ENCODE results near the gene TBC1D32. TPM values are rescaled to one million over a fixed set of nuclear protein-coding genes. Genes with fewer than 3 reads are reported as not detected.
"Not testable (repeated sequence)": the region's sequence is repeated elsewhere in the genome, so short reads cannot be mapped to it uniquely, and the experiment has no call there.

The TBC1D32 gene
- total RNA-seq, 5 donors from 2014 or later (not counting 1 experiment from before 2014, with no cell fraction given), result 8.2 to 20.2 (median 10.7) TPM

DNA sequence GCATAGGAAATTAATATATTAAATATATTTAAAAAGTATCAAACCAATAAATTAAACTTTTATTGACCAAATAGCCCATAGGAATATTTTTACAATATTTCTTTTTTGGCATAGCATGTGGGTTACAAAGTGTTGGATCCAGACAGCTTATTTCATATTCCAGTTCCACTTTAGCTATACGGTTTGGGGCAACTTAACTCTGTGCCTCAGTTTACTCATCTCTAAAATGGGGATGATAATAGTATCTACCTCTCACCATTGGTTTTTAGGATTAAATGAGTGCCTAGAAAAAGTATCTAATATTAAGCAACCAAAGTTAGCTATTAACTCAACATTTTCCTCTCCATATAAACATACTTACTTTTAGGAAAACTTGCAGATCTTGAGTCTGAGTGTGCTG lies 243.8 kb downstream of the TBC1D32 start:
- Histone ChIP-seq H3K27me3 (replicated peaks in 1 of 2; ENCODE audit: control insufficient read depth in 2 of 2, extremely low read depth in 1 of 2, insufficient read depth in 2 of 2, low read length in 1 of 2) (no peaks in the 10 kb centered on the region), H3K4me3 (ENCODE audit: control insufficient read depth in 1 of 2, extremely low read depth in 1 of 2, low read length in 1 of 2) (no peak overlapping the region), H3K4me1 (ENCODE audit: control insufficient read depth in 1 of 2, extremely low read depth in 1 of 2, insufficient read depth in 2 of 2, low read length in 2 of 2) (no peaks in the 10 kb centered on the region), H3K9me3 (no peaks in the 10 kb centered on the region), H3K27ac (ENCODE audit: low read length) (no peak overlapping the region), H3K36me3 (ENCODE audit: control insufficient read depth in 2 of 2, extremely low read depth in 1 of 2, insufficient read depth in 1 of 2, low read length in 1 of 2) (no peaks in the 10 kb centered on the region)
- Mint-ChIP-seq H3K4me3 (no peak overlapping the region), H3K36me3 (peaks cover 10% of the 10 kb centered on the region), H3K4me1 (no peaks in the 10 kb centered on the region), H3K27ac (no peak overlapping the region), H3K27me3 (no peaks in the 10 kb centered on the region), H3K9me3 (no peaks in the 10 kb centered on the region)
- ATAC-seq (replicated peaks in 1 of 4) (no peak), DNase-seq (no peak)
- no CpG with 5 or more reads among the region's 1 CpG for WGBS (ENCODE audit: insufficient coverage)
- ChIA-PET POLR2A (no interaction called here), CTCF (no interaction called here)

DNA sequence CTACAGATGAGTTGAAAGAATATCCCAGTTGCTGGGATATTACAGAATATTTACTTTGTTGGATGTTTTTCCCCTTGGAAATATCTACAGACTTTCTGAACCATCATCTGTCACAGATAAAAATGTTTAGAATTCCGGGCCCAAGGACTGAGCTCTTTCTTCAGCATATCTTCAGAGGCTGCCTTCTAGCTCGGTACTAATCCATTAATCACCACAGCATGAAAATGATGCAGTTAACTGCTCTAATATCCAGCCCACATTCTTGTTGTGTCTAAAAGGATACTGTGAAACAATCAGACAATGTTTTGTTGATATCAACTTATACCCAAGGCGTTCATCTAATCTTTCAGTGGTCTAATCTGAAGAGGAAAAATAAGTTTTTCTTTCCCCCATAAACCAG lies 247.4 kb downstream of the TBC1D32 start:
- Mint-ChIP-seq H3K27me3 (no peaks in the 10 kb centered on the region), H3K4me3 (no peak overlapping the region), H3K36me3 (peaks cover 3% of the 10 kb centered on the region), H3K9me3 (no peaks in the 10 kb centered on the region), H3K4me1 (no peaks in the 10 kb centered on the region), H3K27ac (no peak overlapping the region)
- Histone ChIP-seq H3K4me1 (ENCODE audit: control insufficient read depth in 1 of 2, extremely low read depth in 1 of 2, insufficient read depth in 2 of 2, low read length in 2 of 2) (no peaks in the 10 kb centered on the region), H3K4me3 (ENCODE audit: control insufficient read depth in 1 of 2, extremely low read depth in 1 of 2, low read length in 1 of 2) (no peak overlapping the region), H3K27ac (ENCODE audit: low read length) (no peak overlapping the region), H3K27me3 (replicated peaks in 1 of 2; ENCODE audit: control insufficient read depth in 2 of 2, extremely low read depth in 1 of 2, insufficient read depth in 2 of 2, low read length in 1 of 2) (no peaks in the 10 kb centered on the region), H3K36me3 (ENCODE audit: control insufficient read depth in 2 of 2, extremely low read depth in 1 of 2, insufficient read depth in 1 of 2, low read length in 1 of 2) (no peaks in the 10 kb centered on the region), H3K9me3 (no peaks in the 10 kb centered on the region)
- POLR2A ChIA-PET, result no interaction called here
- ATAC-seq (replicated peaks in 1 of 4) (no peak), DNase-seq (no peak)
- no CpG with 5 or more reads among the region's 3 CpGs for WGBS (ENCODE audit: insufficient coverage)
- CTCF ChIA-PET, result no interaction called here

DNA sequence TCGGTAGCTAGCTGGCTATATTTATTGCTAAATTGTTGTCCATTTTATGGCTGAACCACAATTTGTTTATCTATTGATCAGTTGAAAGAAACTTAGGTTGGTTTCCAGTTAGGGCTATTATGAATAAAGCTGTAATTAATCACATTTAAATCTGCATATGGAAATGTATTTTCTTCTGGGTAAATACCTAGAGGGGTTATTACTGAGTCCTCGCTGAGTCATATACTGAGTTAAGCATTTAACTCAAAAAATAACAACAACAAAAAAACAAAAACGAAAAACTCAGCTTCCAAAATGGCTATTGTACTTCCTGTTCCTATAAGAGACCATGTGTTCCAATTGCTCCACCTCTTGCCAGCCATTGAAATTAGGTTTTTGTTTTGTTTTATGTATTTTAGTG lies 258.2 kb downstream of the TBC1D32 start:
- Histone ChIP-seq H3K27me3 (replicated peaks in 1 of 2; ENCODE audit: control insufficient read depth in 2 of 2, extremely low read depth in 1 of 2, insufficient read depth in 2 of 2, low read length in 1 of 2) (no peaks in the 10 kb centered on the region), H3K36me3 (ENCODE audit: control insufficient read depth in 2 of 2, extremely low read depth in 1 of 2, insufficient read depth in 1 of 2, low read length in 1 of 2) (no peaks in the 10 kb centered on the region), H3K9me3 (no peaks in the 10 kb centered on the region), H3K4me1 (ENCODE audit: control insufficient read depth in 1 of 2, extremely low read depth in 1 of 2, insufficient read depth in 2 of 2, low read length in 2 of 2) (no peaks in the 10 kb centered on the region), H3K4me3 (ENCODE audit: control insufficient read depth in 1 of 2, extremely low read depth in 1 of 2, low read length in 1 of 2) (no peak overlapping the region), H3K27ac (ENCODE audit: low read length) (no peak overlapping the region)
- Mint-ChIP-seq H3K4me1 (peaks cover 0 to 2% (median 0%) of the 10 kb centered on the region in 3 donors), H3K27ac (no peak overlapping the region), H3K36me3 (peaks cover 4% of the 10 kb centered on the region), H3K9me3 (peaks cover 3% of the 10 kb centered on the region in 3 donors), H3K4me3 (no peak overlapping the region), H3K27me3 (no peaks in the 10 kb centered on the region)
- DNase-seq (no peak), ATAC-seq (replicated peaks in 1 of 4) (no peak)
- POLR2A ChIA-PET, result no interaction called here
- WGBS (ENCODE audit: insufficient coverage), result no CpG with 5 or more reads among the region's 3 CpGs
- CTCF ChIA-PET, result no interaction called here

DNA sequence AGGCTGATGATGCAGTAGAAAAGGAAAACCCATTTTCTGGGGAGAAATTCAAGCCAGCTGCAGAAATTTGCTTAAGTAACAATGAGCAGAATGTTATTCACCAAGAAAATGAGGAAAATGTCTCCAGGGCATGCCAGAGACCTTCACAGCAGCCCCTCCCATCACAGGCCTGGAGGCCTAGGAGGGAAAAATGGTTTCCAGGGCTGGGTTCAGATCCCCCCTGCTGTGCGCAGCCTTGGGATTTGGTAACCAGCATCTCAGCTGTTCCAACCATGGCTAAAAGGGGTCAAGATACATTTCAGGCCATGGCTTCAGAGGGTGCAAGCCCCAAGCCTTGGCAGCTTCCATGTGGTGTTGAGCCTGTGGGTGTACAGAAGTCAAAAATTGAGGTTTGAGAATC lies 265.5 kb downstream of the TBC1D32 start:
- WGBS (ENCODE audit: insufficient coverage), result 100% methylated on average over 1 of the region's 1 CpG
- H3K4me1 ChIP-seq (ENCODE audit: control insufficient read depth in 1 of 2, extremely low read depth in 1 of 2, insufficient read depth in 2 of 2, low read length in 2 of 2); H3K27ac ChIP-seq (ENCODE audit: low read length); H3K27ac Mint-ChIP-seq; ATAC-seq (replicated peaks in 1 of 4); H3K36me3 ChIP-seq (ENCODE audit: control insufficient read depth in 2 of 2, extremely low read depth in 1 of 2, insufficient read depth in 1 of 2, low read length in 1 of 2); H3K4me3 ChIP-seq (ENCODE audit: control insufficient read depth in 1 of 2, extremely low read depth in 1 of 2, low read length in 1 of 2); H3K27me3 Mint-ChIP-seq; H3K9me3 ChIP-seq; H3K4me3 Mint-ChIP-seq; H3K4me1 Mint-ChIP-seq; DNase-seq; CTCF ChIA-PET; H3K27me3 ChIP-seq (replicated peaks in 1 of 2; ENCODE audit: control insufficient read depth in 2 of 2, extremely low read depth in 1 of 2, insufficient read depth in 2 of 2, low read length in 1 of 2); POLR2A ChIA-PET: not testable (repeated sequence)
- Mint-ChIP-seq H3K9me3 (peaks cover 17 to 31% (median 27%) of the 10 kb centered on the region in 3 donors), H3K36me3 (peaks cover 27% of the 10 kb centered on the region)

DNA sequence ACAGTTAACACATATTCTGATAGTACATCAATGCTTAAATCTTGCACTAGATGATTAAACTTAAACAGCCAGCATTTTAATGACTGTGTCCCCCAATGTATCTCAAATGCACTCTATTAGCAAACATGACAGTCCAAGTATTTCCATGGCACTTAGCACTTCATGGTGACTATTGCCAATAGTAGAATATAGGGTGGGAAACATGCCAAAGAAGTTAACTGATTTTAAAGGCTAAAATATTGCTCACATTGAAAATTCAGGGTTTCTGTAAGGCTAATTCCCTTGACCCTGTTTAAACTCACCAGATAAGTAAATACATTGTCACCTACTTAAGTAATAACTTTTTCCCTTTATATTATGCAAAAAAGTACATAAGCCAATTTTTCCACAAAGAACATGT lies 266.9 kb downstream of the TBC1D32 start:
- Mint-ChIP-seq H3K4me1 (no peaks in the 10 kb centered on the region), H3K9me3 (peaks cover 19 to 34% (median 33%) of the 10 kb centered on the region in 3 donors), H3K27ac (no peak overlapping the region), H3K36me3 (peaks cover 27% of the 10 kb centered on the region), H3K4me3 (no peak overlapping the region), H3K27me3 (peaks cover 0 to 3% of the 10 kb centered on the region in 2 donors)
- no peaks in the 10 kb centered on the region for H3K4me1 ChIP-seq (ENCODE audit: control insufficient read depth in 1 of 2, extremely low read depth in 1 of 2, insufficient read depth in 2 of 2, low read length in 2 of 2)
- H3K9me3 ChIP-seq, result peaks cover 4% of the 10 kb centered on the region
- ATAC-seq (replicated peaks in 1 of 4) (no peak), DNase-seq (no peak)
- no peak overlapping the region for H3K4me3 ChIP-seq (ENCODE audit: control insufficient read depth in 1 of 2, extremely low read depth in 1 of 2, low read length in 1 of 2)
- POLR2A ChIA-PET, result no interaction called here
- no peaks in the 10 kb centered on the region for H3K36me3 ChIP-seq (ENCODE audit: control insufficient read depth in 2 of 2, extremely low read depth in 1 of 2, insufficient read depth in 1 of 2, low read length in 1 of 2)
- CTCF ChIA-PET, result no interaction called here
- H3K27ac ChIP-seq (ENCODE audit: low read length), result no peak overlapping the region
- peaks cover 0 to 6% of the 10 kb centered on the region in 2 experiments for H3K27me3 ChIP-seq (replicated peaks in 1 of 2; ENCODE audit: control insufficient read depth in 2 of 2, extremely low read depth in 1 of 2, insufficient read depth in 2 of 2, low read length in 1 of 2)

DNA sequence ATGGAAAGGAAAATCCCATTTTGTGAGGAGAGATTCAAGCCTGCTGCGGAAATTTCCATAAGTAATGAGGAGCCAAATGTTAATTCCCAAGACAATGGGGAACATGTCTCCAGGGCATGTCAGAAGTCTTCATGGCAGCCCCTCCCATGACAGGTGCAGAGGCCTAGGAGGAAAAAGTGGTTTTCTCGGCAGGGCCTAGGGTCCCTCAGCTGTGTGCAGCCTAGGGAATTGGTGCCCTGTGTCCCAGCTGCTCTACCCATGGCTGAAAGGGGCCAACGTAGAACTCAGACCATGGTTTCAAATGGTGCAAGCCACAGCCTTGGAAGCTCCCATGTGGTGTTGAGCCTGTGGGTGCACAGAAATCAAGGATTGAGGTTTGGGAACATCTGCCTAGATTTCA lies 269.9 kb downstream of the TBC1D32 start:
- no peak overlapping the region for H3K4me3 ChIP-seq (ENCODE audit: control insufficient read depth in 1 of 2, extremely low read depth in 1 of 2, low read length in 1 of 2)
- no peak overlapping the region for H3K27ac ChIP-seq (ENCODE audit: low read length)
- WGBS (ENCODE audit: insufficient coverage), result 93% methylated on average over 3 of the region's 3 CpGs
- H3K27ac Mint-ChIP-seq, result no peak overlapping the region
- H3K9me3 ChIP-seq, result no peaks in the 10 kb centered on the region
- DNase-seq (no peak), ATAC-seq (replicated peaks in 1 of 4) (no peak)
- peaks cover 9% of the 10 kb centered on the region for H3K36me3 Mint-ChIP-seq
- ChIA-PET CTCF (no interaction called here), POLR2A (no interaction called here)
- H3K27me3 ChIP-seq (replicated peaks in 1 of 2; ENCODE audit: control insufficient read depth in 2 of 2, extremely low read depth in 1 of 2, insufficient read depth in 2 of 2, low read length in 1 of 2), result peaks cover 0 to 6% of the 10 kb centered on the region in 2 experiments
- peaks cover 0 to 3% of the 10 kb centered on the region in 2 donors for H3K27me3 Mint-ChIP-seq
- H3K4me1 Mint-ChIP-seq, result no peaks in the 10 kb centered on the region
- H3K36me3 ChIP-seq (ENCODE audit: control insufficient read depth in 2 of 2, extremely low read depth in 1 of 2, insufficient read depth in 1 of 2, low read length in 1 of 2), result no peaks in the 10 kb centered on the region
- H3K9me3 Mint-ChIP-seq, result peaks cover 12 to 26% (median 18%) of the 10 kb centered on the region in 3 donors
- no peak overlapping the region for H3K4me3 Mint-ChIP-seq
- H3K4me1 ChIP-seq (ENCODE audit: control insufficient read depth in 1 of 2, extremely low read depth in 1 of 2, insufficient read depth in 2 of 2, low read length in 2 of 2), result no peaks in the 10 kb centered on the region

DNA sequence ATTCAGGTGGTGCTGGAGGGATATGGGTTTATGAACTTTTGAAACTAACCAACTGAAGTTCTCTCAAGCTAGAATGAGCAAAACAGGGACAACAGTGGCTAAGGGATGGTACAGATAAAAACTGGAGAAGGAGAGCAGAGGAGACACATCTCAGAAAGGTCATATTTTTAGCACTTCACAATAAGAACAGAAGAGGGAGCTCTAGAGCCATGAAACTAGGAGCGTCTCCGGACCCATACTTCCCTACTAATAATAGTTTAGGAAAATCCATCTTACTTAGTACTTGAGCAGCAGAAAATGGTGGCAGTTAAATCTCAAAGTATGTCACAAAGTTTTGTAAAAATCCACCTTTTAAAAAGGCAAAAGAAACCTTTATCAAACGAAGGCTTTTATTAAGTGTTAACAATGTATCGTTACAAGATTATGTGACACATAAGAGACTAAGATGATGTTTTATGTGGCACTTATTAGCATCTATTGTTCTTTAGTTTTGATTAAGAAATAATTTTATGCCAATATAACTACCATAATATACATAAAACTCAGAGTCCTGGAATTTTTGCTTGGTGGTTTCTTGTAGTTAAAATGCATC lies 278.6 kb downstream of the TBC1D32 start:
- DNase-seq (peak in 2 of 35 experiments; percentile 12 to 48), ATAC-seq (replicated peaks in 1 of 4) (peak in 1 of 4 experiments; percentile 34)
- no peak overlapping the region for H3K4me3 Mint-ChIP-seq
- H3K27me3 Mint-ChIP-seq, result no peaks in the 10 kb centered on the region
- Histone ChIP-seq H3K4me3 (ENCODE audit: control insufficient read depth in 1 of 2, extremely low read depth in 1 of 2, low read length in 1 of 2) (no peak overlapping the region), H3K36me3 (ENCODE audit: control insufficient read depth in 2 of 2, extremely low read depth in 1 of 2, insufficient read depth in 1 of 2, low read length in 1 of 2) (no peaks in the 10 kb centered on the region), H3K27ac (ENCODE audit: low read length) (no peak overlapping the region), H3K9me3 (no peaks in the 10 kb centered on the region), H3K4me1 (ENCODE audit: control insufficient read depth in 1 of 2, extremely low read depth in 1 of 2, insufficient read depth in 2 of 2, low read length in 2 of 2) (no peaks in the 10 kb centered on the region), H3K27me3 (replicated peaks in 1 of 2; ENCODE audit: control insufficient read depth in 2 of 2, extremely low read depth in 1 of 2, insufficient read depth in 2 of 2, low read length in 1 of 2) (no peaks in the 10 kb centered on the region)
- H3K9me3 Mint-ChIP-seq, result no peaks in the 10 kb centered on the region
- CTCF ChIA-PET, result interaction anchor here (0.5 to 1.3 kb wide), 12 partner anchors 11 to 1474 kb away, joined by 3 to 11 read pairs (median 3); no protein-coding TSS in a partner anchor
- H3K4me1 Mint-ChIP-seq, result no peaks in the 10 kb centered on the region
- POLR2A ChIA-PET, result no interaction called here
- no peaks in the 10 kb centered on the region for H3K36me3 Mint-ChIP-seq
- no CpG with 5 or more reads among the region's 4 CpGs for WGBS (ENCODE audit: insufficient coverage)
- H3K27ac Mint-ChIP-seq, result no peak overlapping the region

Data from T-cell (primary cell).